NCI-H748 treated with DMSO at 0.1 percent for 48 hours (cell line): ENCODE measurements around the gene UXT.
"Not testable (repeated sequence)": the region's sequence is repeated elsewhere in the genome, so short reads cannot be mapped to it uniquely, and the experiment has no call there.

Experiments used
- DNase-seq: peaks from one replicate; lab custom pipeline; 2025; lab: John Stamatoyannopoulos, UW

UXT gene

GRCh38 chrX:47614618-47615017 is 44.4 kb downstream of the UXT start:
- DNase-seq: no peak

DNA sequence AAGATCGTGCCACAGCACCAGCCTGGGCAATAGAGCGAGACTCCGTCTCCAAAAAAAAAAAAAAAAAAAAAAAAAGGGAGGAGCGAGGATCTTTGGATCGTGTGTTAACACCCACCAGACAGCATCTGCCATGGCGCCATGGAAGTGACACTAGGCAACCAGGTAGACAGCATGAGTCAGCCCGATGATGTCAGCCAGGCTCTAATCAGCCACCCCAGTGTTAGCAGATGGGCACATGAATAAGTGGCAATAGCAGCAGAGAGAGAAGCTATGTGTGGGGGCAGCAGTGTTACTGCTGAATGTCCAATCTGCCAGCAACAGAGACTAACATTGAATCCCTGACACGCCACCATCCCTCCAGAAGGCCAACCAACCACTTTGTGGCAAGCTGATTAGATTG is 45.9 kb downstream of the UXT start:
- no peak for DNase-seq

- no peak for DNase-seq
Measured at GRCh38 chrX:47612418-47612817, 46.6 kb downstream of the UXT start.

- DNase-seq: no peak
Measured at GRCh38 chrX:47611926-47612325, 47.1 kb downstream of the UXT start.

- no peak for DNase-seq
Measured at GRCh38 chrX:47611489-47611888, 47.5 kb downstream of the UXT start.

GRCh38 chrX:47610511-47610910 is 48.5 kb downstream of the UXT start:
- no peak for DNase-seq

DNA sequence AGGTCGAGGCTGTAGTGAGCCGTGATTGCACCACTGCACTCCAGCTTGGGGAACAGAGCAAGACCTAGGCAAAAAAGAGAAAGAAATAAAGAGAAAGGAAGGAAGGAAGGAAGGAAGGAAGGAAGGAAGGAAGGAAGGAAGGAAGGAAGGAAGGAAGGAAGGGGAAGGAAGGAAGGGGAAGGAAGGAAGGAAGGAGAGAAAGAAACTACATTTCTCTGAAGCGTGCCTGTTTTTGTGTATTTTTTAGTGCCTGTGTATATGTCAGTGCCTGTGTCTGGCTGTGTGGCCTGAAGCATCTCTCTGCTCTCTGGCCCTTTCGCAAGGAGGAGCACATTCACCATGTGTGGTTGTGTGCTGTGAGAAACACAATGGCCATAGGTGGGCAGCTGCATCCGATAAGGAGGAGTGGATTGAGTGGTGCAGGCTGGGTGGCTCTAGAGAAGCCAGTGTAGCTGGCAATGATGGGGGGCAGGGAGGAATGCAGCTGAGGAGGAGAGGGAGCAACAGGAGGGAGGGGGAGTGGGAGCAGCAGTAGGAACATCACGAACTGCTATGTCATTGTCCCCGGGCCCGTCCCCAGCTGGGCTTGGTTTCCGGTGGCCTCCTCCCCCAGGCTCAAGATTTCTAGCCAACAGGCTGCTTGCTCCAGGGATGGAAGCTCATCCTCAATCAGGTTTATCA is 50.7 kb downstream of the UXT start:
- no peak for DNase-seq

DNA sequence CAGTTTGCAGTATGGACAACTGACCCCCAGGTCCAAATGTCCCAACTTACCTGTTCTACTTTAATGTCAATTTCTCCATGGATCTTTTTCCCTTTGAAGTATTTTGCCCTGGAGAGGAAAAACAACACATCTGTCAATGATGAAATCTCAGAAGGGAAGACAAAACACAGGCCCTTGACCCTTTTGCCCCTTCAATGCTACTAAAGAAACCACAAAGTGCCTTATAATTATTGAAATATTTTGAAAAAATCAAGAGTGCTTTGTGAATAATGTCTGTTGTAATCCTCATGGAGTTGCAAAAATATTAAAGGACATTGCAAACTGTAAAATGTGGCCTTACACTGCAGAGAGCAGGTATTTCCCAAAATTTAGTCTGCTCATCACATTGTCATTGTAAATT is 51.9 kb downstream of the UXT start:
- no peak for DNase-seq

- DNase-seq: no peak
Measured at GRCh38 chrX:47605024-47605423, 54.0 kb downstream of the UXT start.

DNA sequence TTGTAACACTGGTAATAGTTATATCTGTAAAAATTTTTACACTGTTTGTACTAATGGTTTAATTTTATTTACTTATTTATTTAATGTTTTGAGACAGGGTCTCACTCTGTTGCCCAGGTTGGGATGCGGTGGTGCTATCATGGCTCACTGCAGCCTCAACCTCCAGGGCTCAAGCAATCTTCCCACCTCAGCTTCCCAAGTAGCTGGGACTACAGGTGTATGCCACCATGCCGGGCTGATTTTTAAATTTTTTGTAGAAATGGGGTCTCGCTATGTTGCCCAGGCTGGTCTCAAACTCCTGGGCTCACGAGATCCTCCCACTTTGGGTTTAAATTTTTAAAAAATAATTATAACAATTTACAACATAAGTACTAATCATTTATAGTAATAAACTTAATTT is 55.9 kb downstream of the UXT start:
- DNase-seq: not testable (repeated sequence)
